SU-DHL-6 (cell line): ENCODE results near the gene MAP7.

Experiments used
- H2AFZ ChIP-seq: fragments of 200-600 bp; sonication (generic); 2 replicates; pipeline ENCODE4 v1.6.1; 2014; ENCODE audit warnings: low read depth, mild to moderate bottlenecking, moderate library complexity, mixed read lengths, antibody characterized with exemption, low read length; ENCODE audit not compliant: severe bottlenecking
- H3F3A ChIP-seq: fragments of 200-600 bp; shearing (Covaris generic); 2 replicates; pipeline ENCODE4 v1.6.0; 2016; ENCODE audit warnings: antibody characterized with exemption, mild to moderate bottlenecking; ENCODE audit not compliant: insufficient read depth
- H3K27ac ChIP-seq: fragments of 200-600 bp; sonication (generic); 2 replicates; pipeline ENCODE4 v1.5.1; 2016; ENCODE audit warnings: low read depth, mild to moderate bottlenecking, low read length, moderate library complexity, mixed read lengths
- H3K27me3 ChIP-seq: fragments of 200-600 bp; sonication (generic), shearing (Covaris generic); 2 replicates; pipeline ENCODE4 v1.6.0; 2014; ENCODE audit warnings: mild to moderate bottlenecking, low read length
- H3K36me3 ChIP-seq: fragments of 200-600 bp; sonication (generic); 2 replicates; pipeline ENCODE4 v1.6.1; 2014; ENCODE audit warnings: mild to moderate bottlenecking, low read length, mixed read lengths
- H3K4me2 ChIP-seq: fragments of 300-600, 200-600 bp; shearing (Covaris generic), sonication (generic); 2 replicates; pipeline ENCODE4 v1.6.0; 2014; ENCODE audit warnings: low read length, low read depth, mild to moderate bottlenecking; ENCODE audit not compliant: poor library complexity, severe bottlenecking
- H3K4me3 ChIP-seq: fragments of 200-600 bp; sonication (generic); 2 replicates; pipeline ENCODE4 v1.5.1; 2014; ENCODE audit warnings: antibody characterized with exemption, low read length, mild to moderate bottlenecking, mixed read lengths; ENCODE audit not compliant: insufficient read depth, poor library complexity, severe bottlenecking
- H3K79me2 ChIP-seq: fragments of 200-600 bp; sonication (generic); 2 replicates; pipeline ENCODE4 v1.6.1; 2014; ENCODE audit warnings: mild to moderate bottlenecking, low read length, moderate library complexity; ENCODE audit not compliant: insufficient read depth
- H3K9ac ChIP-seq: fragments of 200-600 bp; sonication (generic); 2 replicates; pipeline ENCODE4 v1.7.0; 2014; ENCODE audit warnings: mild to moderate bottlenecking, low read length
- H3K9me2 ChIP-seq: fragments of 200-600 bp; sonication (generic); replicated peaks from 2 replicates; pipeline ENCODE4 v1.6.1; 2014; ENCODE audit warnings: low read length; ENCODE audit not compliant: insufficient read depth
- H3K9me3 ChIP-seq: fragments of 200-600 bp; sonication (generic); 2 replicates; pipeline ENCODE4 v1.6.1; 2014; ENCODE audit warnings: low read length, mixed read lengths; ENCODE audit not compliant: insufficient read depth
- H4K20me1 ChIP-seq: fragments of 200-600 bp; sonication (generic); 2 replicates; pipeline ENCODE4 v1.6.1; 2014; ENCODE audit warnings: low read depth, mild to moderate bottlenecking, antibody characterized with exemption, low read length, moderate library complexity, mixed read lengths
- EZH2phosphoT487 ChIP-seq: fragments of 200-600 bp; sonication (generic), shearing (Covaris generic); conservative IDR thresholded peaks from 2 replicates; pipeline ENCODE4 v1.6.1; 2018; ENCODE audit warnings: mild to moderate bottlenecking, antibody characterized with exemption, low read length, moderate library complexity, mixed read lengths
- TF ChIP-seq, protein P1 (sequence below): fragments of 200-600 bp; sonication (generic); IDR thresholded peaks from one replicate; pipeline ENCODE4 v1.5.1; 2017; ENCODE audit warnings: antibody characterized with exemption, mild to moderate bottlenecking, low read length, moderate library complexity; ENCODE audit not compliant: insufficient read depth, poor library complexity, severe bottlenecking

MAP7 gene

DNA sequence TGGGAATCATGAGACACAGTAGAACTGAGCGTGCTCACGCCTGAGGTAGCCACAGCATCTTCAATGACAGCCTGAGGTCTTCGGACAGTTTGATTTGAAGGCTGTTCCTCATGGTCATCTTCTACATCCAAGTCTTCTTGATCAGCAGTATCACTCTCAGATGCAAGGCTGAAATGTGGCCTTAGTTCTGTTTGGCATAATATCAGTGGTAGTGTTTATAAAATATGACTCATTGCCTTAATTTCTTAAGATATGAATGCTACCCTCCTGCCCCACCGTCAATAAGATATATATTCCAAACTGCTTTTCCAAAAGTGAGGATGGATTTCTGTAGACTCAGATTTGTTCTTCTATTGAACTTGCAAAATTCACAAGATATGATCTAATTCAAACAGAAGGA lies 17.5 kb upstream of the MAP7 start:
- H3K9ac ChIP-seq, result no peak overlapping the region
- no peaks in the 10 kb centered on the region for H3K79me2 ChIP-seq
- H3K36me3 ChIP-seq, result 0 out of 2 replicates have a peak, but pooled peaks cover 3% of the 10 kb centered on the region
- peaks cover 9% of the 10 kb centered on the region; the same call in 1 of the 2 replicates for H3K9me3 ChIP-seq
- H3F3A ChIP-seq, result no peaks in the 10 kb centered on the region
- H3K9me2 ChIP-seq, result no peaks in the 10 kb centered on the region
- no peaks in the 10 kb centered on the region for H3K27me3 ChIP-seq
- H4K20me1 ChIP-seq, result no peaks in the 10 kb centered on the region
- no peak overlapping the region for H3K27ac ChIP-seq
- no peak overlapping the region for H3K4me2 ChIP-seq
- TF ChIP-seq, protein P1, sequence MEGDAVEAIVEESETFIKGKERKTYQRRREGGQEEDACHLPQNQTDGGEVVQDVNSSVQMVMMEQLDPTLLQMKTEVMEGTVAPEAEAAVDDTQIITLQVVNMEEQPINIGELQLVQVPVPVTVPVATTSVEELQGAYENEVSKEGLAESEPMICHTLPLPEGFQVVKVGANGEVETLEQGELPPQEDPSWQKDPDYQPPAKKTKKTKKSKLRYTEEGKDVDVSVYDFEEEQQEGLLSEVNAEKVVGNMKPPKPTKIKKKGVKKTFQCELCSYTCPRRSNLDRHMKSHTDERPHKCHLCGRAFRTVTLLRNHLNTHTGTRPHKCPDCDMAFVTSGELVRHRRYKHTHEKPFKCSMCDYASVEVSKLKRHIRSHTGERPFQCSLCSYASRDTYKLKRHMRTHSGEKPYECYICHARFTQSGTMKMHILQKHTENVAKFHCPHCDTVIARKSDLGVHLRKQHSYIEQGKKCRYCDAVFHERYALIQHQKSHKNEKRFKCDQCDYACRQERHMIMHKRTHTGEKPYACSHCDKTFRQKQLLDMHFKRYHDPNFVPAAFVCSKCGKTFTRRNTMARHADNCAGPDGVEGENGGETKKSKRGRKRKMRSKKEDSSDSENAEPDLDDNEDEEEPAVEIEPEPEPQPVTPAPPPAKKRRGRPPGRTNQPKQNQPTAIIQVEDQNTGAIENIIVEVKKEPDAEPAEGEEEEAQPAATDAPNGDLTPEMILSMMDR, result no peak
- no peak for TF ChIP-seq EZH2phosphoT487
- H2AFZ ChIP-seq, result no peak overlapping the region
- H3K4me3 ChIP-seq, result no peak overlapping the region

- no peak overlapping the region for H3K4me3 ChIP-seq
- no peaks in the 10 kb centered on the region for H3K9me2 ChIP-seq
- H4K20me1 ChIP-seq, result no peaks in the 10 kb centered on the region
- H3K27me3 ChIP-seq, result no peaks in the 10 kb centered on the region
- no peak overlapping the region for H3K4me2 ChIP-seq
- peaks cover 9% of the 10 kb centered on the region; the same call in 1 of the 2 replicates for H3K9me3 ChIP-seq
- H2AFZ ChIP-seq, result no peak overlapping the region
- H3K9ac ChIP-seq, result no peak overlapping the region
- H3K79me2 ChIP-seq, result no peaks in the 10 kb centered on the region
- no peak overlapping the region for H3K27ac ChIP-seq
- no peaks in the 10 kb centered on the region for H3F3A ChIP-seq
- TF ChIP-seq, protein P1, result no peak
- TF ChIP-seq EZH2phosphoT487, result no peak
- 0 out of 2 replicates have a peak, but pooled peaks cover 3% of the 10 kb centered on the region for H3K36me3 ChIP-seq
Measured at GRCh38 chr6:136566851-136567250, 16.6 kb upstream of the MAP7 start.

DNA sequence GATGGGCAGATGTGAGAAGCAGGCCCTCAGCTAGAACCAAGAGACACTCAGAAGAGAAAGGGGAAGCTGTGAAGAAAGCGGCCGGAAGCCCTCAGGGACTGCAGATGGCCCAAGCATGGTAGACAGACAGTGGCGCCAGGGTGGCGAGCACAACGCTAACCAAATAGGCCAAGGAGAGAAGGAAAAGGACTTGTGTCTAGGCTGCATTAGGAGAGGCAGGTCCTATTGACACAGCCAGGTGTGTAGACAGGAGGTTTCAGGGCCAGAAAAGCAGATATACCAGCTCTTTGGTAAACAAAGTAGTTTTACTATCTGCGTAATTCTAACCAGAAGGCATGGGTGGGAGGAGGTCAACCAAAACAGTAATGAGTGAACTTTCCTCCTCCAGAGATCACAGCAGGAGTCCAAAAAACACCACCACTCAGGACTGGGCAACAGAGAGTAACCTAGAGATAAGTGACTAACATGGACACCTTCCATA lies 15.8 kb upstream of the MAP7 start:
- Histone ChIP-seq H3F3A (no peaks in the 10 kb centered on the region), H3K4me3 (no peak overlapping the region), H3K27me3 (no peaks in the 10 kb centered on the region), H3K79me2 (no peaks in the 10 kb centered on the region), H3K4me2 (no peak overlapping the region), H3K9ac (no peak overlapping the region), H3K9me3 (peaks cover 7% of the 10 kb centered on the region; the same call in 1 of the 2 replicates), H4K20me1 (no peaks in the 10 kb centered on the region), H3K27ac (no peak overlapping the region), H3K36me3 (0 out of 2 replicates have a peak, but pooled peaks cover 3% of the 10 kb centered on the region), H3K9me2 (no peaks in the 10 kb centered on the region), H2AFZ (no peak overlapping the region)
- no peak for TF ChIP-seq EZH2phosphoT487
- TF ChIP-seq, protein P1, result no peak
